Smooth muscle cell (in vitro differentiated cells): ENCODE data around the gene EFNA2. TPM values are rescaled to one million over a fixed set of nuclear protein-coding genes. Genes with fewer than 3 reads are reported as not detected.

Source experiments
- DNase-seq: peaks from one replicate; lab custom pipeline; 2025; ENCODE audit not compliant: unreplicated experiment; lab: John Stamatoyannopoulos, UW
- H2AFZ ChIP-seq: fragments of 200-600 bp; sonication (generic); 2 replicates; pipeline ENCODE4 v1.6.0; 2016; ENCODE audit warnings: antibody characterized with exemption, low read depth, mild to moderate bottlenecking
- H3F3A ChIP-seq: fragments of 200-600 bp; sonication (generic); 2 replicates; pipeline ENCODE4 v1.6.0; 2017; ENCODE audit warnings: antibody characterized with exemption, low read depth
- H3K27ac ChIP-seq: fragments of 200-600 bp; sonication (generic); 2 replicates; pipeline ENCODE4 v1.5.1; 2016; ENCODE audit warnings: low read depth, mild to moderate bottlenecking
- H3K27me3 ChIP-seq: fragments of 200-600 bp; sonication (generic); 2 replicates; pipeline ENCODE4 v1.6.1; 2016; ENCODE audit warnings: low read depth, mild to moderate bottlenecking
- H3K36me3 ChIP-seq: fragments of 200-600 bp; sonication (generic); 2 replicates; pipeline ENCODE4 v1.5.1; 2016; ENCODE audit warnings: low read depth
- H3K4me1 ChIP-seq: fragments of 200-600 bp; sonication (generic); 2 replicates; pipeline ENCODE4 v1.5.1; 2016; ENCODE audit warnings: low read depth
- H3K4me2 ChIP-seq: fragments of 200-600 bp; sonication (generic); 2 replicates; pipeline ENCODE4 v1.6.0; 2016; ENCODE audit warnings: mild to moderate bottlenecking
- H3K4me3 ChIP-seq: fragments of 200-600 bp; sonication (generic); 2 replicates; pipeline ENCODE4 v1.5.1; 2016; ENCODE audit warnings: mild to moderate bottlenecking
- H3K79me2 ChIP-seq: fragments of 200-600 bp; sonication (generic); 2 replicates; pipeline ENCODE4 v1.6.0; 2016; ENCODE audit warnings: low read depth, mild to moderate bottlenecking
- H3K9ac ChIP-seq: fragments of 200-600 bp; sonication (generic); 2 replicates; pipeline ENCODE4 v1.6.0; 2016; ENCODE audit warnings: low read depth
- H3K9me3 ChIP-seq: fragments of 200-600 bp; sonication (generic); replicated peaks from 2 replicates; pipeline ENCODE4 v1.5.1; 2016; ENCODE audit warnings: low read depth
- H4K20me1 ChIP-seq: fragments of 200-600 bp; sonication (generic); 2 replicates; pipeline ENCODE4 v1.6.0; 2016; ENCODE audit warnings: low read depth
- CTCF ChIP-seq: fragments of 200-600 bp; sonication (generic); IDR thresholded peaks from 2 replicates; pipeline ENCODE4 v1.5.1; 2017; ENCODE audit warnings: borderline replicate concordance, mild to moderate bottlenecking, antibody characterized with exemption; ENCODE audit not compliant: insufficient read depth, poor library complexity, severe bottlenecking
- WGBS: methylation state at CpG from one replicate; pipeline ENCODE4 v1.1.7; 2016; ENCODE audit warnings: low lambda C conversion rate; 5-methylcytosine and 5-hydroxymethylcytosine counted together
- polyA plus RNA-seq: library from polyadenylated mRNA; unstranded; fragments of >200 nt; fragmentation: Nextera tagmentation; extraction: Ambion mirVana; gene quantifications from 2 replicates; pipeline ENCODE4 v1.2.1, GENCODE V29; 2016
- total RNA-seq: library from RNA; depleted of rRNA; stranded (reverse); fragments of >200 nt; gene quantifications from 2 replicates; pipeline ENCODE4 v1.2.3, GENCODE V29; 2014

The EFNA2 gene
- total and polyA plus RNA-seq, 2 experiments from 2014 or later = 0.89 to 6.2 TPM

GRCh38 chr19:1261798-1262622 is 23.7 kb upstream of the EFNA2 start:
- Histone ChIP-seq H3F3A (peaks cover 50% of the 10 kb centered on the region), H3K9me3 (no peaks in the 10 kb centered on the region), H3K4me1 (peaks cover 41% of the 10 kb centered on the region), H3K9ac (peak overlapping the region; percentile 96), H3K27me3 (no peaks in the 10 kb centered on the region), H3K36me3 (no peaks in the 10 kb centered on the region), H3K79me2 (peaks cover 11% of the 10 kb centered on the region), H3K4me3 (peak overlapping the region; percentile 64), H3K4me2 (peak overlapping the region; percentile 95), H3K27ac (peak overlapping the region; percentile 97), H4K20me1 (peaks cover 30% of the 10 kb centered on the region), H2AFZ (no peak overlapping the region)
- TF ChIP-seq CTCF = no peak
- WGBS = 29% methylated on average over 19 of the region's 28 CpGs
- no peak for DNase-seq

GRCh38 chr19:1262623-1263123 is 23.0 kb upstream of the EFNA2 start:
- peak; percentile 34 for DNase-seq
- no peaks in the 10 kb centered on the region for H3K27me3 ChIP-seq
- WGBS = 39% methylated on average over 16 of the region's 21 CpGs
- peaks cover 47% of the 10 kb centered on the region for H3K4me1 ChIP-seq
- H3K27ac ChIP-seq = peak overlapping the region; percentile 97
- peak overlapping the region; percentile 64 for H3K4me3 ChIP-seq
- H2AFZ ChIP-seq = no peak overlapping the region
- H4K20me1 ChIP-seq = peaks cover 28% of the 10 kb centered on the region
- no peaks in the 10 kb centered on the region for H3K9me3 ChIP-seq
- no peaks in the 10 kb centered on the region for H3K36me3 ChIP-seq
- H3F3A ChIP-seq = peaks cover 45% of the 10 kb centered on the region
- H3K9ac ChIP-seq = peak overlapping the region; percentile 96
- H3K79me2 ChIP-seq = peaks cover 4% of the 10 kb centered on the region
- TF ChIP-seq CTCF = no peak
- H3K4me2 ChIP-seq = peak overlapping the region; percentile 95

- H3K79me2 ChIP-seq = no peaks in the 10 kb centered on the region
- H2AFZ ChIP-seq = no peak overlapping the region
- WGBS = 50% methylated on average over 5 of the region's 5 CpGs
- no peaks in the 10 kb centered on the region for H3K27me3 ChIP-seq
- peaks cover 47% of the 10 kb centered on the region for H3K4me1 ChIP-seq
- peak overlapping the region; percentile 95 for H3K4me2 ChIP-seq
- H4K20me1 ChIP-seq = peaks cover 23% of the 10 kb centered on the region
- H3K9me3 ChIP-seq = no peaks in the 10 kb centered on the region
- no peak for TF ChIP-seq CTCF
- H3K4me3 ChIP-seq = no peak overlapping the region
- H3K27ac ChIP-seq = peak overlapping the region; percentile 97
- no peak for DNase-seq
- H3K9ac ChIP-seq = no peak overlapping the region
- peaks cover 44% of the 10 kb centered on the region for H3F3A ChIP-seq
- no peaks in the 10 kb centered on the region for H3K36me3 ChIP-seq
These were observed 22.5 kb upstream of the EFNA2 start for GRCh38 chr19:1263188-1263587.
